Amniotic stem cell (primary cell): Measurements from ENCODE around the gene FXYD2.
A peak's percentile ranks its signal among the peaks of the same experiment; 100 is the strongest.
"Not testable (repeated sequence)": the region's sequence is repeated elsewhere in the genome, so short reads cannot be mapped to it uniquely, and the experiment has no call there.

Experiments
- DNase-seq: peaks from one replicate; lab custom pipeline; 2025; lab: John Stamatoyannopoulos, UW

FXYD2 gene

DNA sequence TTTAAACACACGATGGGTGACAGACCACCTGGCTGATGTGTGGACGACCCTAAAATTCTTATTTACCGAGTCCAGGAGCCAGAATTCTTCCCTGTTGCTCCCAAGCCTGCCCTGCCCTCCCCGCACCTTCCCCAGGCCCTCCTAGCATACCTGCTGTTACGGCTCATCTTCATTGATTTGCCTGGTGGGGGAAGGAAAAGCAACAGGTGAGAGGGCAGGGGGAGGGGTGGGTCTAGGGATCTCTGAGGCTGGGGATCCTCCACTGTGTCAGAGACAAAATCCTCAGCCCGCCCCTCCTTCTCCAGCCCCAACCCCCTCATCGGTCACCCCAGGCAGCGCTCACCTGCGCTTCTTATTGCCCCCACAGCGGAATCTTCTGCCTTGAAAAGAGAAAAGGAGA, 4.0 kb downstream of the FXYD2 start:
- no peak for DNase-seq

DNA sequence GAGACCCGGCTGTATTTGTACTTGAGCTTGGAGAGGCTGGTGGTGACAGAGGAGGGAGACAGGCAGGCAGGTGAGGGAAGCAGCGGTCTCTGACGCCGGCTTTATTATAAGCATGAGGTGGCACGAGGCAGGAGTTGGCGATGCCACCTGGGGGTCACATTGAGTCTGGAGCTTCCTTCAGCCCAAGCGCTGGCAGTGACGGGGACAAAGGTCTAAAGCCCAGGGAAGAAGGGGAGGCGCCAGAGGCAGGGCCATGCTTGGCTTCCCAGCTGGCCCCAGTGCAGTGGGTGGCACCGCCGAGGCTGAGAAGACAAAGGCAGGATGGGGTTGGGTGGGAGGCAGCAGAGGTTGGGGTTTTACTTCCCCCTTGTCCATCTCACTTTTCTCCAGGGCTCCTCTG, 4.5 kb downstream of the FXYD2 start:
- no peak for DNase-seq

DNA sequence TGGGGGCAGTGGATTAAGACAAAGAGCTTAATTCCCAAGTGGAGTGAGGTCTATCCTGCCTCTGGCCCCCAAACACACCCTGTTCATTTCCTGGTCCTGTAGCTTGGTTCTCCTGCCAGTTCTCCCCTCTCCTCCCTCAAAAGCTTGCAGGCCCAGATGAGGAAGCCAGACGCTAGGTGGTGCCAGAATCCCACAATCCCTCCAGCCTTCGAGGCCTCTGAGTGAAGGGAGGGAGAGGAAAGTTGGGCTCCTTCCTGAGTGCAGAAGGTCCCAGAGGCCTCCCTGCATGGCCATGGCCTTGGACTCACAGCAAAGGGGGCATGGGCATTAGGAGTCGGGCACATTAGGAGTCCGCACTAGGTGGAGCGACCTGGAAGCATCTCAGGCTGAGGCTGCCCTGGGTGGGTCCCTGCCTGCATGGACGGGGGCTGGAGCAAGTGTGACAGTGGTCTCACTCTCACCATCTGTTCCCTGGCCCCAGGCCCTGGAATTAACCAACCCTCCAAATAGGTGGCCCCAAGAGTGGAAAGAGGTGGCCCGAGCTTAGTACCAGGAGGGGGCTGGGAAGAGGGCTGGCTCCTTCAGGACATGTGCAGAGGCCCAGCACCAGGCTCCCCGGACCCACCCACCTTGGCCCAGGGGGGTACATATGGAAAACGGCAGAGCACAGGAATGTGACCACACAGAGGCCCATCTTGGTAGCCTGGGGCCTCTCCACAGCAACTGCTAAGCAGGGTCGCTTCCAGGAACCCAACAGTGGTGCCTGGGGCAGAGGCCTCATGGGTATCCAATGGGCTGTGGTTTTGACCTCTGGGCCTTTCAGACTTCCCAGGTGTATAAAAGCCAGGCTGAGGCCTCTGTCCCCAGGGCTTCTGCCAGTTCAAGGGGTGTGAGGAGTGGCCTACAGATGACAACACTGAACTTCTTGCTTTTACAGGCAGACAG, 5.2 kb downstream of the FXYD2 start:
- no peak for DNase-seq

DNA sequence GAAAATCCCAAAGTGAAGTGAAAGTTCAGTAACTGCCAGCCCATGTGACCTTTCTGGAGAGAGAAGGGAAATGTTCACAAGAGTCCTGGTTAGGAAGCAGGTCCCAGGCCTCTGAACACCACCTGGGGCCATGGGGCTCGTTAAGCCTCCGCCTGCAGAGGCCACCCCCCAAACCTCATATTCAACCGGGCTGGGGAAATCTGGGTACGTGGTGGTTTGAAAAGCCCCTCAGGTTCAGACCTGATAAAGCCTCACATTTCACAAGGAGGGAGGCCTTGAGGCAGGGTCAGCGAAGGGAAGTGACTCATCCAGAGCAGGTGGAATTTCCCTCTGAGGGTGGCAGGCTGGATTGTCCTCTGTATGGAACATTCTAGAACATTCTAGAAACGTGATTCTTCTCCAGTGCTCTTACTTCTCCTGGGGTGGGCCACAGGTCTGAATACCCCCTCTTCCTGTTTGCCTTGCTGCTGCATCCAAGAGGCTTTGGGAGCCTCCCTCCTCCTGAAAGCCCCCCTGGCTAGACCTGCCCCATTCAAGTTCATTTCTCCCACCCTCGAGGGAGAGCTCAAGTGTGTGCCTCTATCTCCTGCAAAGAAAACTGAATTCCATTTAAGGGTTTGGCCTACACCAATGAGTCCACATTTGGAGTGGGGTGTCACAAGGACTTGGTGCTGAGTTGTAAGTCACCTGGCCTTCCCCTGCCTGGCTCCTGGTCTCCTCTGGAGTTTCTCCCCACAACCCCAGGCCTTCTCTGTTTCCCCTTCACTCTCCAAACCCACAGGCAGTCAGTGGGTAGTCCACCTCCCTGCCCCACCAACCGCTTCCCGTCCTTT, 6.3 kb downstream of the FXYD2 start:
- DNase-seq, result no peak

DNA sequence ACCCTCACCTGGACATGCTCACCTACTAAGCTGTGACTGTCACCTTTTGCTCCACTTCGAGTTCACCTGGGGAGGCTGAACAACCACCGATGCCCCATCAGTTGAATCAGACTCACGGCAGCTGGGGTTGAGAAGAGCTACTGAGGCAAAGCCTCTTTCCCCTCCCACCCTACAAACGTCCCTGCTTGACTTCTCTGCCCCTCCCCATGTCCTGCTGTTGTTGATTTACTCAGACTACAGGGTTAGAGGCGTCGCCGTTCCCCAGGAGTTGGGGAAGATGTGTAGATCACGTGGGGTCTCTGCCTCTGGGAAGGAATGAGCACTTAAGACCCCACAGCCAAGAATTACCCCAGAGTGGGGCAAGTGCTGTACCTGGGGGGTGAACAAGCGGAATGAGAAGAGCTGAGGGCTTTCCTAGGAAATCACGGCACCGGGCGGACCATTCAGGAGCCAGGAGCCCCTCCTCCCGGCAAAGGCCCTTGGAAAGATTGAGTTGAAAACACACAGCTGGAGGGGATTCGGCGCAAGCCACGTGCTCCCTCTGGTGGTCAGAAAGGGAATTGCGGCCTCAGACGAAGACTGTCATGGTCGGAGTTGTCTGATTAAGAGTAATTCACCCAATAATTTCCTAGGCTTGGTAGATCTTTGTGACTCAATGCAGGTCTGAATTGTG, 7.0 kb downstream of the FXYD2 start:
- DNase-seq, result peak; percentile 38

DNA sequence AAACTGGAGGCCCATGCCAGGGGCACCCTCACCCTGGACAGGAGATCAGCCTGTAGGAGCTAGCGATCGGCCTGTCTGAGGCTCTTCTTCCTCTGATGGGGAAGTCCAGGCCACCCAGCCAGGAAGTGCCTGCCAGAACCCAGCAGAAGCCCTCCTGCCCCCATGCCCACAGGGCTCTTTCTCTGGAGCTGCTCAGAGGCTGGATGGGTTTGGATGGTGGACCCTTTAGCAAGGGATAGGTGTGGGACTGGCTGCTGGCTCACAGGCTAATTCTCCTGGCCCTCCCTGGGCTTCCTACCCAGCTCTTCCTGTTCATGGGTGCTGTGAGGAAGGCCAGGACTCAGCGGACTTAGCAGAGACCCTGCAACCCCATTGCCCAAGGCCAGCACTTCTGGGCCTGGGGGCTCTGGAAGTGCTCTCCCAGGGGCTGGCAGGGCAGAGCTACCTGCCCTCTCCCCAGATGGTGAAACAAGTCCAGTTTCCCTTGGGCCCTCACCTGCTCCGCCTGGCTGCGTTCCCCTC, 7.6 kb downstream of the FXYD2 start:
- DNase-seq, result no peak

DNA sequence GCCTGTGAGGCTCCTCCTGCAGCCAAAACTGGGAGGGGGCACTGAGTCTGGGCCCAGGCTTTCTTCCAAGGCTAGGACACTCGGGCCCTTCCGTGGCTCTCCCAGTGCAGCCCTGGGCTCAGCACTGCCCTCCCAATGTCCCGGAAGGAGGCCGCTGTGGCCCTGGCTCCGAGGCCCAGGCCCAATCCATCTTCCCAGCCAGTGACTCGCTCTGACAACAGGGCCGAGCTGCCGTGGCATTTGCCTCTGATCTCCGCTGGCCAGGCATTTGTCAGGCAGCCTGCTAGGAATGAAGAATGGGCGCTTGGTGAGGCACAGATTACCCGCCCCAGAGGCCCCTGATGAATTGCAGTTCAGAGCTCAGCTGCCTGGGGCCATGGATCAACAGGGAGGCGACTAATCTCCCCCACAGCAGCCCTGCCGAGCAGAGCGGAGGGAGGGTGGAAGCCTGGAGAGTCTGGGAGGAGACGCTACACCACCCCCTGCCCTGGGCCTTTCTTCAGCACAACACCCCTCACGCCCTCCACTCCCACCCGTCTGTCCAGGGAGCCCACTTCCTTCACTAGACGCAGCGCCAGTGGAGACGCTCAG, 8.3 kb downstream of the FXYD2 start:
- no peak for DNase-seq

DNA sequence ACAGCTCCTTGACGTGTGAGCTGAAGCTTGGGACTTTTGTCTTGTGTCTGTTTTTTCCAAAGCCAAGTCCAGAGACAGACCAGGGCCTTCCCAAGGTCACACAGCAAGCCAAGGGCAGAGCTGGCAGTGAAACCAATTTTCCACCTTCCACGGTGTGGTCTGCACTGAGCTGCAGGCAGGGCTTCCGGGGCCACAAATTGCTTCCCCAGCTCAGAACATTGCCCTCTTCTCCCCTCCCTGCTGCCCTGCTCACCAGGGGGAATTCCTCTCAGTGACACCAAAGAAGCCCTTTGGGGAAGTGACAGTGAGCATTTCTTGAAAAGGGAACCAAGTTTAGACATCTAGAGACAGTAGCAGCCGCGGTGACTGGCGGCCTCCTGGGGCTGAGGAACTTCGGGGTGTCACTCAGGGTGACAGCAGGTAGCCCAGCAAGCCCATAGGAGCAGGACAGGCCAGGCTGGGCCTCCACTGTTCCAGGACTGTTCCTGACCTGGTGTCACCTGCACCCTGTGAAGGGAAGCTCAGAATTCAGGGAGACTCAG, 9.2 kb downstream of the FXYD2 start:
- no peak for DNase-seq

DNA sequence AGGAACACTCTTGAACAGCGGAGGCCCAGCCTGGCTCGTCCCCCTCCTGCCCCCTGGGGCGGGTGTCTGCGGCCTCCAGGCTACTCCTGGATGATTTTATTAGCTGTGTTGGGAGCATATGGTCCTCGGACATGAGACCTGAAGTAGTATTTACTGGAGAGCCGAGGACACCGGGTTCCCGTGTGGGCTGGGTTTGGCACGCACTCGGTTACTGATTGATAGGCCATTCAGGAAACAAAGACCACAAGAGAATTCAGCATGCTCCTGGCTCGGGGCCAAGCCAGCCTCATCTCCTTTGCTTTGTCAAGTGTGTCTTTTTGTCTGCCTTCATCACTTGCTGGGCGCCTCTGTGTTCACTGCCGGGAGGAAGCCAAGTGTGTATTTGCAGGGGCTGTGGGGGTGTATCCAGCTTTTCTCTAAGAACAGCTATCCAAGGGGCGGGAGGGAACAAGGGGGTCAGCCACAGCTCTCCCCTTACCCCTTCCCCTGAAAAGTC, 9.7 kb downstream of the FXYD2 start:
- DNase-seq, result no peak

DNA sequence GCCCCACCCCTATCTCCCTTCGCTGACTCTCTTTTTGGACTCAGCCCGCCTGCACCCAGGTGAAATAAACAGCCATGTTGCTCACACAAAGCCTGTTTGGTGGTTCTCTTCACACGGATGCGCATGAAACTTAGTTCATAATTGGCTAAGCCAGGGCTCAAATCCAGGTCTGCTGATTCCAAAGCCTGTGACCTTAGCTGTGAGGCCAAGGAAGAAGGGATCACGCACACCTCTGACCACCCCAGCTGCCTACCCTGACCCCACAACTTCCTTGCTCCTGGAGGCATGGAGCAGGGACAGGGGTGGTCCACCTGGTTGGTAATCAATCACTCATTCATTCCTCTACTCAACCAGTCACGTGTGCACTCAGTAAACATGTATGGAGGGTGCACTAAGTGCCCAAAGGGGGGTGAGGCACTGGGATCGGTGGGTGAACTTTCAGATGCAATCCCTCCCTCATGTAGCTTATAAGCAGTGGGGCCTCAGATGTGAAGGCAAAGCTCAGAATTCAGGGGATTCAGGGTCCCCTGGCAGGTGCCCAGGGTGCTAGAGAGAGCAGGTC, 10.3 kb downstream of the FXYD2 start:
- DNase-seq, result no peak

DNA sequence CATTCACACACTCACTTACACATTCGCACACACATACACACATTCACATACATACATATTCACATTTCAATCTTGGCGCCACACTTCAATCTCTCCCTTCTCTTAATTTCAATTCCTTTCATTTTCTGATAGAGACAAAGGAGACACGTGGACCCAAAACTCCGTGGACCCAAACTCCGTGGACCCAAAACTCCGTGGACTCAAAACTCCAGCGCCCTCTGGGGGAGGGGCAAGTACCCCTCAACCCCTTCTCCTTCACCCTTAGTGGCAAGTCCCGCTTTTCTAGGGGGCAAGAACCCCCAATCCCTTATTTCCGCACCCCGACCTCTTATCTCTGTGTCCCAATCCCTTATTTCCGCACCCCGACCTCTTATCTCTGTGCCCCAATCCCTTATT, 14.5 kb downstream of the FXYD2 start:
- DNase-seq, result not testable (repeated sequence)

DNA sequence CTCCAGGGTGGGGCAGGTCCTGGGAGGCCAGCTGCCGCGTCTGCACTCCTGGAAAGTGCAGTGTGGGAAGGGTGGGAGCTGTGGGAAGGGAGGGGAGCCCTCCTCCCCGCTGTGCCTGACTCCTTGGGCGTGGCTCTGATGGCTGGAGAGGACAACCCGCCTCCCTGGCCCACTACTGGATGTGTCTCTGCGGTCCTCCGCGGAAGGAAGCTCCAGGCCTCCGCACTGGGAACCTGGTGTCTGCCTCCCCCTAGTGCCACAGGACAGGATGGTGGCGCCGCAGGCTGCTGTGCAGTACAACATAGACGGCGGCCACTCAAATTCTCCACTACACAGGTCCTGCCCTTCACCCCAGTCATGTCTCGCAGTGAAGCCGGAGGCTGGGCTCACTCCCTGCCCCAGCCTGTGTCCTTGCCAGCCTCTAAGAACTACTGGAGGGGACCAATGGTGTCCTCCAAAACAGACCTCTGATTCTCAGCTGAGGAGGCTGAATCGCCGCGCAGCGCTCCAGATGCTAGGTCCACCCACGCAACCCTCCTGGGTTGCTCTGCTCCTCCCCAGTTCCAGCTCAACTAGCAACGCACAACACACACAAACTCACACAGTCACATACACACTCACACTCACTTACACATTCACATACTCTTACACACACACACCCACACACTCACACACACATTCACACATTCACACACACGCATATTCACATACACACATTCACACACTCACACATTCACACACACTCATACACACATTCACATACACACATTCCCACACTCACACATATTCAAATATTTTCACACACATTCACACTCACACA, 15.1 kb downstream of the FXYD2 start:
- DNase-seq, result no peak

DNA sequence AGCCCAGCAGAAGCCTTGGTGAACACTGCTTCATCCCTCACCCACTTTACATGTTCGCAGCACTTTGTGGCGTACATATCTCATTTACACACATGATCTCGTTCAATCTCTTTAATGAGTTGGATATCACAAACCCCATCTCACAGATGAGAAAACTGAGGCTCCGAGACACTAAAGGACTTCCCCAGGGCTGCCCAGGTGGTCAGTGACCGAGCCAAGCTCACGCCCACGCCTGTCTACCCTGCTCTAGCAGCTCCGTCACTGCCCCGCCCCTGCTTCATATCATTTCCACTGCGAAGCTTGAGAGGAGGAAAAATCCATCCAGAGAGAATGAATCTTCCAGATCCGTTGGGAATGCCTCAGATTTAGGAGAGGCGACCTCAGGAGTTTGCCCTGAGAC, 15.8 kb downstream of the FXYD2 start:
- no peak for DNase-seq

DNA sequence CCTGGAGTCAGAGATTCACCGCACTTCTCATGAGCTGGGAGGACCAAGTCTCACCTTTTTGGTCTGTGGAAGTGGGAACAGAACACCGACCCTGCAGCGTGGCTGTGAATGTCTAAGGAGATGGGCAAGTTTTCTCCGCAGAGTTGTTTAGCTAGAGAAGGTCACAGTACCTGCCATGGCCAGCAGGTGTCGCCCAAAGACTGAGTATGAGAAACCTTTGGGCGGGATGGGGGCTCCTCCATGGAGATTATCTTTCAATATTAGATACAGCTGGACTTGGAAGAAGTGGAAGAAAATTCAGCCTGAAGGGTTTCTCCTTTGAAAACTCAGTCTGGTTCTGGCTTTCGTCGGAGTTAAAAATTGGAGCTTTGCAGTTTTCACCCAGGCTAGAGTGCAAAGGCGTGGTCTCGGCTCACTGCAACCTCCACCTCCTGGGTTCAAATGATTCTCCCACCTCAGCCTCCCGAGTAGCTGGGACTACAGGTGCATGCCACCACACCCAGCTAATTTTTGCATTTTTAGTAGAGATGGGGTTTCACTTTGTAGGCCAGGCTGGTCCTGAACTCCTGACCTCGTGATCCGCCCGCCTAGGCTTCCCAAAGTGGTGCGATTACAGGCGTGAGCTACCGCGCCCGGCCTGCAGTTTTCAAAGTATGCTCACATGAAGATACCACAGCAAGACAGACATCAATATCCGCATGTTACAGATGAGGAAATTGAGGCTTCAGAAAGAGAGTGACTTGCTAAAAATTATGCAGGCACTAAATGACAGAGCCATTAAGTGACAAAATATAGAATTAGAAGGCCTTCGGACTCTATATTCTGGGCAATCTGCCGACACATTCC, 16.8 kb downstream of the FXYD2 start:
- DNase-seq, result no peak

DNA sequence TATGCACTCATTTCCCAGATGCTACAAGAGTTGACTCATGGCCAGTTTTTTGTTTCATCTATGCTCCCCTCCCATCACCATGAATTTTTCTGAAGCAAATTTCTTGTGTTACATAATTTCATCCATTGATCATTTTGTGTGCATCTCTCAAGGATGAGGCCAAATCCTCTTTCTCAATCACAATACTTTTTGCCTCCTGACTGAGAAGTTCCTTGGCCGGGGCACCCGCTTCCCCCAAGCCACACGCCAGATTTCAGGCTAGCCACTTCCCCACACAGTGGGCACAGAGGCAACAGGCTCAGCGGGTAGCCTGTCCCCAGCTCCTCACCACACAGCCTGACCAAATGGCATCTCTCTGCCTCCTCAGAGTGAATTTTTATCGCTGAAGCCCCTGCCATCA, 17.7 kb downstream of the FXYD2 start:
- no peak for DNase-seq

DNA sequence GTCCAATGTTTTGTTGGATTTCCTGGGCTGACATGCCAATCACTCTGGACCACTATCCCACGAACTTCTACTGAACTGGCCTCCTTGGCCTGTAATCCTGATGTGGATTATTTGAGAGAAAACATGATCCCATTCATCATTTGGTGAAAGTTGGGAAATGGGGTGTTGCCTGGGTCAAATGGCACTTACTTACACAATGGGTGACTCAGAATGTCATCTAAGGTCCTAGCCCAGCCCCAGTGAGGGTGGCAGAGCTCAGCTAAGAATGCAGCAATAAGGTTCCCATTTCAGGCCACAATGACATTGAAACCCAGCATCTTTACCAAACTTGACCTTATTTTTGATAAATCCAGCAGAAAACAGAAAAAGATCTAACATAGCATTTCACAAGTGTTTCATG, 19.5 kb downstream of the FXYD2 start:
- no peak for DNase-seq

DNA sequence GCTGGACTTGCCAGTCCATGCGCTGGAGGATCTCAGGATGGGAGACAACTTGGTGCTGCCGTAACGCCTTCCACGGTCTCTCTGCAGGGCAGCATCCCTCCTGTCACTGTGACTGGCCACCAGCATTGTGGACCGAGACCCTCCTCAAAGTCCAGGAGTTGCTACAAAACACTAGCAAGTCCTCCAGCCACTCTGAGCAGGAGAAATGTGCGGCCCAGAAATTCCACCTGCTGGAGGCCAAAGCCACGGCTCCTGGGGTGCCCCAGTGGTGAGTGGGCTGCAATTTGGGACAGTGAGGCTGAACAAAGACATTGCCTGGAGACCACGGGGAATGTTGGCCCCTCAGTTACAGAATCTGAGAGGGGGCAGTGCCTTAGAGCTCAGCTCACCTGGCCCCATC, 20.6 kb downstream of the FXYD2 start:
- DNase-seq, result no peak

DNA sequence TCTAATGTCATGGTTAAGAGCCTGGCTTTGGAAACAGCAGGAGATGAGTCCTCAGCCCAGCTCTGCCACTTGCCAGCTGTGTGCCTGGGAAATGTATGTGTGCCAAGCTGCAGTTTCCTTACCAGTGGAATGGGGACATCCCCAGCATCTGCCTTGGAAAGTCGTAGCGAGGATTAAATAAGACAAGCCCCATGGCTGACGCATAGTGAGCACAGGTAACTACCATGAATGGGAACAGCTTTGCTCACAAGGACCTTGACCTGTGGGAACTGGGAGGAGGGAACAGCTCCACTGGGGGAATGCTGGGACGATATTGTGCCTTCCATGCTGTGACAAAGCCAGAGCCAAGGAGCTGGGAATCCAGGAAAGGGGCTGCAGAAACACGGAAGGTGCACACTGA, 24.9 kb downstream of the FXYD2 start:
- no peak for DNase-seq

DNA sequence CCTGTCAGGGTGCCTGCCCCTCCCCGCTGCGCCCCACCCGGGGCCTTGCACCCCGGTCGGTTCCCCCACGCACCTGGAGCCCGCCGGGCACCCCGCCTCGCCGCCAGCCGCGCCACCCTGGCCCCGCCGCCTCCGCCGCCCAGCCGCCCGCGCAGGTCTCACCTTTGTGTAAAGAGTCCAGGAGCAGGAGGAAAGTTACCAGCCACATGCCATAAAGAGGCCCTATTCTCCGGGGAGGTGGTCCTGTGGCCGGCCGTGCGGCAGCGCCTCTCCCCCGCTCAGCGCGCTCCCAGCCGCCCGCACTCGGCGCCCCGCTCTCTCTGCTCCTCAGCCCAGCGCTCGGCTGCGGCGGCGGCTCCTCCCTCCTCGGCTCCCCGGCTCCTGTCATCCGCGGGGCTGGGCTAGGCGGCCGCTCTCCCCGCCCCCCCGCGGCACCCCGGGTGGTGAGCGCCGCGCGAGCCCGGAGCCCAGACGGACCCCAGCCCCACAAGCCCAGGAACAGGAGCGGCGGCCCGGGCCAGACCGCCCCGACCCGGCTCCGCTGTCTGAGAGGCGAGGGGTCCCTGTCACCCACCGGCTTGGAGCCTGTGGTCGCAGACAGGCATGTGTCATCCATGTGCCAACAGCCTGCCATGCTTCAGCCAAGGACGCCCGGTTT, 27.5 kb downstream of the FXYD2 start, which contains the start of gene DSCAML1:
DSCAML1 (minus strand) TSS at position 345 of the 658 bp plus-strand sequence; CDS start at position 208, 137 bp downstream.
- DNase-seq, result no peak
